GM21447 (cell line): Measurements from ENCODE around the gene SNX25.
"Not testable (repeated sequence)": the region's sequence is repeated elsewhere in the genome, so short reads cannot be mapped to it uniquely, and the experiment has no call there.

Source experiments
- ATAC-seq: cut with Tn5 transposase; IDR thresholded peaks from one replicate; pipeline ENCODE4 v1.9.1; 2021; ENCODE audit not compliant: unreplicated experiment

The SNX25 gene

GRCh38 chr4:185204238-185204910 lies 5.0 kb upstream of the SNX25 start:
- no peak for ATAC-seq

GRCh38 chr4:185205073-185205472 lies 4.3 kb upstream of the SNX25 start:
- ATAC-seq: not testable (repeated sequence)

- ATAC-seq: no peak
These were observed 3.6 kb upstream of the SNX25 start for GRCh38 chr4:185205697-185206342.

GRCh38 chr4:185207466-185207865 lies 1.9 kb upstream of the SNX25 start:
- no peak for ATAC-seq

GRCh38 chr4:185209852-185210101 lies 379 bp downstream of the SNX25 start:
- ATAC-seq: peak; percentile 6

GRCh38 chr4:185210102-185210981 lies 944 bp downstream of the SNX25 start:
- ATAC-seq: peak; percentile 6

- ATAC-seq: no peak
These were observed 1.6 kb downstream of the SNX25 start for GRCh38 chr4:185211035-185211434.

GRCh38 chr4:185211641-185212040 lies 2.2 kb downstream of the SNX25 start:
- ATAC-seq: no peak

GRCh38 chr4:185212581-185212980 lies 3.2 kb downstream of the SNX25 start:
- ATAC-seq: no peak

- peak; percentile 52 for ATAC-seq
These were observed 4.5 kb downstream of the SNX25 start for GRCh38 chr4:185213877-185214276.

- ATAC-seq: no peak
These were observed 5.9 kb downstream of the SNX25 start for GRCh38 chr4:185215261-185215660.

GRCh38 chr4:185217408-185217975 lies 8.1 kb downstream of the SNX25 start:
- no peak for ATAC-seq

- ATAC-seq: no peak
These were observed 8.9 kb downstream of the SNX25 start for GRCh38 chr4:185218312-185218711.

GRCh38 chr4:185219551-185220344 lies 10.3 kb downstream of the SNX25 start:
- ATAC-seq: peak; percentile 82

GRCh38 chr4:185221491-185221890 lies 12.1 kb downstream of the SNX25 start:
- no peak for ATAC-seq

GRCh38 chr4:185221912-185222311 lies 12.5 kb downstream of the SNX25 start:
- ATAC-seq: no peak

GRCh38 chr4:185222598-185222997 lies 13.2 kb downstream of the SNX25 start:
- no peak for ATAC-seq

- ATAC-seq: no peak
These were observed 15.2 kb downstream of the SNX25 start for GRCh38 chr4:185224597-185224996.

GRCh38 chr4:185225940-185226339 lies 16.5 kb downstream of the SNX25 start:
- no peak for ATAC-seq

GRCh38 chr4:185227131-185227551 lies 17.7 kb downstream of the SNX25 start:
- no peak for ATAC-seq

GRCh38 chr4:185227713-185228278 lies 18.4 kb downstream of the SNX25 start:
- no peak for ATAC-seq
